ENCODE measurements around the gene GSDMA.
"Not testable (repeated sequence)": the region's sequence is repeated elsewhere in the genome, so short reads cannot be mapped to it uniquely, and the experiment has no call there.

GSDMA gene

GRCh38 chr17:39929646-39930407, 33.0 kb upstream of the GSDMA start:
- peak; percentile 59 for DNase-seq (ENCODE audit: low spot score)

- no peak for DNase-seq (ENCODE audit: low spot score)
Observed at GRCh38 chr17:39933912-39934311, 28.9 kb upstream of the GSDMA start.

DNA sequence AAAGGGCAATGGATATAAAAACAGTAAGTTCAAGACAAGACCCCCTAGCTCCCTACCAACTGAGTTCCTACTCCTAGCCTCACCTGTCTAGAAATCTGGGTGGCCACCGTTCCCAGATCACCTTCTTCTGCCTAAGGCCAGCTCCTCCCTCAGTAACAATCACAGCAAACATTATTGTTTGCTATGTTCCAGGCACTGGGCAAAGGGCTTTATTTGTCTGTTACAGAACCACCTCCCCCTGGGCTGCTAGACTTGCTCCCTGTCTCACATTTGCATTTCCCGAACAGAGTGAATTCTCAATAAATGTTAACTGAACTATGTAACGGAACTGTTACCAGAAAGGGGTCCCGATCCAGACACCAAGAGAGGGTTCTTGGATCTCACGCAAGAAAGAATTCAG, 28.5 kb upstream of the GSDMA start:
- DNase-seq (ENCODE audit: low spot score): no peak

DNA sequence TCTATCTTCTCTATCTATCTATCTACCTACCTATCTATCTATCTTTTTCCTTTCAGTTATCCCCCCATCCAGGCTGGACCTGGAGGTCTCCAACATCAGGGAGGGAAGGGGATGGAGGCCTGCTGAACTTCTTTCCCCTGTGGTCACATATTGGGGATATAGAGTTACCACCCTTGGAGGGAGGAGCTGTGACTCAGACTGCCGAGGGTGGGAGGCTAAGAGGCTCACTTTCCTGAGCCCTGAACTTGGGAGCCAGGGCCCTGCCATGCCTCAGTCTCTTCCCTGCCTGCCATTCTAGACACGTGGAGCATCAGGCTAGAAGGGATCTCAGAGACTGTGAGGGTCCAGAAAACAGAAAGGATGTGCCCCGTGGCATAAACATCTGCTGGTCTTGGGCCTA, 26.9 kb upstream of the GSDMA start:
- DNase-seq (ENCODE audit: low spot score): no peak

GRCh38 chr17:39937447-39937846, 25.4 kb upstream of the GSDMA start:
- no peak for DNase-seq (ENCODE audit: low spot score)

- no peak for DNase-seq (ENCODE audit: low spot score)
Observed at GRCh38 chr17:39938140-39938869, 24.5 kb upstream of the GSDMA start.

GRCh38 chr17:39939106-39939505, 23.7 kb upstream of the GSDMA start:
- no peak for DNase-seq (ENCODE audit: low spot score)

DNA sequence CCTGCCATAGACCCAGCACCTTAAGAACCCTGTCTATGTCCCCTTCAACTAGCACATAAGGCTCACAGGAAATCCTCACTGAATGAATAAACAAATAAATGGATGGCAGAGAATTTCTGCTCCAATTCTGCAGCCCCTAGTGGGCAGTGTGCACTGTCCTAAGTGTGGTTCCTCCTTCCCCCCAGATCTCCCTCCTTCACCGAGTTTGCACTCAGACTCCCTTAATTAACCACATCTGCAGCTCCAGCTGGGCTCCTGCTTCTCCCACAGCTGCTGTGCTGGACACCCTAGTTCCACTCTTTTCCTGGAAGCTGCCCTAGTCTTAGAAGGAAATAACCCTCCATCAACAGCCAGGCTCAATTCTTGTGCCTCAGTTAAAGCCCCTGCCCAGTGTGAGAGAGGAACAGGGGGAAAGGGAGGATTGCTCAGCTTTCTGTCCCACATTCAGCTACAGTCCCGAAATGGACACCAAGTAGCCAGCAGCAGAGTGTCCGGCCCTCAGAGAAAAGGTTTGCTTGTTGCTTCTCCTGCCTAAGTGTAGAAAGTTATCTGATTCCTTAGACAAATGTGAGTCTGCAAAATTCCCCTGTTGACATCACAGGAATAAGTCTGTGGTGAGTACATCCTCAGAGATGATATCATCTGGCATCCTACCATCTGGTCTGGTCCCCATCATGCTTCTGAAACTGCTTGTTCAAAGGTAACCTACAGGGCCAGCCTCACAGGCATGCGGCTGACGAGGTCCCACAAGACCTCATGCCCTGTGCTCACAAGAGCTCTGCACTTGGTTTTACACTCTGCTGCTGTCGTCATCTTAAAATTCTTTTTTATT, 23.0 kb upstream of the GSDMA start:
- DNase-seq (ENCODE audit: low spot score): peak; percentile 80

DNA sequence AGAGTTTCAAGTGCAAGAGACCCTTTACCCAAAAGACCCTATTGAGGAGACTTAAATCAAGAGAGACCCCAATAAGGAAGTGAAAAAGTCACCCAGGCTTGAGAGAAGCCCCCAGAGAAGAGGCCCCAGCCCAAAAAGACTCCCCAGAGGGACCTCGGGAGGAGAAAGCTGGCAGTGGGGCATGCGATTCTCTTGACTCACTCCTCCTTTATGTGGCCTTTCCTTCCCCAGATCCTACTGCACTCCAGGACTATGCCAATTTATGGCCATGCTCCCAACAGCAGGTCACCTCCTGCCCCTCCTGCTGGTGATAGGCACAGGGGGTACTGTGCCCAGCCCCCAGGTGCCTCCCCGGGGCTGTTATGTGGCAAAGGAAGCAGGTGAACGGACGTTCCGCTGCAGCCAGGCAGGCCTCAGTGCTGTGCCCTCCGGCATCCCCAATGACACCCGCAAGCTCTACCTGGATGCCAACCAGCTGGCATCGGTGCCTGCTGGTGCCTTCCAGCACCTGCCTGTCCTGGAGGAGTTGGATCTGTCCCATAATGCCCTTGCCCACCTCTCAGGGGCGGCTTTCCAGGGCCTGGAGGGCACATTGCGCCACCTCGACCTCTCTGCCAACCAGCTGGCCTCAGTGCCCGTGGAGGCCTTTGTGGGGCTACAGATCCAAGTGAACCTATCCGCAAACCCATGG, 19.0 kb upstream of the GSDMA start:
- no peak for DNase-seq (ENCODE audit: low spot score)

DNA sequence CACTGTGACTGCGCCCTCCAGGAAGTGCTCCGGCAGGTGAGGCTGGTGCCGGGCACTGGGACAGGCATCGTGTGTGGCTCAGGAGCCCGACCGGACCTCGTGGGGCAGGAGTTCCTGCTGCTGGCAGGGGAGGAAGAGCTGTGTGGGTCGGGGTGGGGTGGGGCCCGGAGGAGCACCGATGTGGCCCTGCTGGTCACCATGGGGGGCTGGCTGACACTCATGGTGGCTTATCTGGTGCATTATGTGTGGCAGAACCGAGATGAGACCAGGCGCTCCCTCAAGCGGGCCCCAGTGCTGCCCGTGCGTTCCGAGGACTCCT, 18.5 kb upstream of the GSDMA start:
- DNase-seq (ENCODE audit: low spot score): no peak

DNA sequence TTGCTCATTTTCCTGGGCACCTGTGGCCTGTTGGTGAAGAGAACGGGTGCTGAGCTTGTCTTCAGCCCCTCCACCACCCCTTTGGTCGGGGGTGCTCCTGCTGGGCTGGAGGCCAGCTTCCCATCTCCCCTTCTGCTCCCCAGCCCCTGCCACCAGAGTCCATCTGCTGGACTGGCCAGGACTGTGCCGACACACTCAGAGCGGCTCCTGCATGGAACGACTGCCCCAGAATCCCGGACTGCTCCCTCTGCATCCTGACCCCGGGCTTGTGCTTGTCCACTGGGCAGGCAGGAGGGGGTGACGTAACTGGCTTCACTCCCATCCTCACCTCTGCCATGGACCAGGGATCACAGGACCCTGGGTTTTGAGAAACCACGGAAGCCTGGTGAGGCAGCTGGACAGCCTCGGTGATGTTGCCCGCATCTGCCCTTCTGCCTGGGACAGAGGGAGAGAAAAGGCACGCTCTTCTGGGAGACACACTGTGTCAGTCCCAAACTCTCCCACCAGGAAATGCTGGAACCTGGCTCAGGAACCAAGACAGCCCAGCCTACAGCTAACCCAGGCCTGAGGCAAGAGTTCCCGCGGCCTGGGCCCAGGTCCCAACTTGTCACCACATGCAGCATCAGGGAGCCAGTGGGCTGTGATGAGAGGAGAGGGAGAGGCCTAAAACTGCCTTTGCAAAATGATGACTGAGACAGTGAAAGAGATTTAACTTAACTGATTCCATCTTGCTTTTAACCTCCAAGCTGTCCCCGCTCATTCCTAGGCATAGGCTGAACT, 16.1 kb upstream of the GSDMA start:
- no peak for DNase-seq (ENCODE audit: low spot score)

DNA sequence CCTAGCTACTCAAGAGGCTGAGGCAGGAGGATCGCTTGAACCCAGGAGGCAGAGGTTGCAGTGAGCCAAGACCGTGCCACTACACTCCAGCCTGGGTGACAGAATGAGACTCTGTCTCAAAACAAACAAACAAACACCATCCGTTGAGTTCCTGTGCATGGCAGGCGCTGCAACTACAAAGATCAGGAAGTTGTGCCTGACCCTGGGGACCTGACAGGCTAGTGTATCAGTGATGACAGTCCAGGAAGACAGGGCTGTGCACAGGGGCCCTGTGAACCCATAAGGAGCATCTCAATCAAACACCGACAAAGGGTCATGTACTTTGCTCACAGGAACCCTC, 14.3 kb upstream of the GSDMA start:
- not testable (repeated sequence) for DNase-seq (ENCODE audit: low spot score)

DNA sequence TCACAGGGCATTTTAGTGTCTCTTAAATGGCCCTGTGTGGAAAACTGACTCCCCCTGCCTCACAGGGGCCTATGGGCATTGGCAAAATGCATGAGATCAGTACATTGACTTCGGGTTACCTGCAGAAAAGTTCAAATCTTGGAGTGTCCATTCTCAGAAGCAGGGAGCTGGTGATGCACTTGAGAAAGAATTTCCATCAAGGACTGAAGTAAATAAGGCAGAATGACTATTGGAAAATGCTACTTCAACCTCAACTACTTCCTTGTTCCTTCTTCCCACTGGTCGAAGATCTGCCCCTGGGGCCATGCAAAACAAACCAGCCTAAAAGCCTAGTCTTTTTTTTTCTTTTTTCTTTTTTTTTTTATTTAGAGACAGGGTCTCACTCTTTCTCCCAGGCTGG, 13.8 kb upstream of the GSDMA start:
- DNase-seq (ENCODE audit: low spot score): no peak

DNA sequence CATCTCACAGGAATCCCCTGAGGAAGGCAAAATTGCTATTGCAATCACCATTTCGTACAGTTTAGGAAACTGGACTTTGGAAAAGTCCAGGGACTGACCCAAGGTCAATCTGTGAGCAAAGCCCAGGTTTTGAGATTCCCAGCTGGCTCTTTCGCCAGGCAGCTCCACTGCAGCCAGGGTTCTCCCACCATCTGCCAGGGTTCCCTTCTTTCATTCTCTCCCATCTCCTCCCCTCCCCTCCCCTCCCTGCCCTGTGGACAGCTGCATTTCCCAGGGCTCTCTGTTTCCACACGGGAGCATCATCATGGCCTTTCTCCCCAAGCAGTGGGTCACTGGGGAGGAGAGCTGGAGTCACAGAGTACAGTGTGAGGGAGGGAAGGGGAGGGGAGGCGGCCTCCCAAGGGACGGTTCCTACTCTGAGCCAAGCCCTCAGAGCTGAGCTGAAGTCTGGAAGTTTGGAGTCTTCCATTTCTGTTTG, 11.9 kb upstream of the GSDMA start:
- no peak for DNase-seq (ENCODE audit: low spot score)

DNA sequence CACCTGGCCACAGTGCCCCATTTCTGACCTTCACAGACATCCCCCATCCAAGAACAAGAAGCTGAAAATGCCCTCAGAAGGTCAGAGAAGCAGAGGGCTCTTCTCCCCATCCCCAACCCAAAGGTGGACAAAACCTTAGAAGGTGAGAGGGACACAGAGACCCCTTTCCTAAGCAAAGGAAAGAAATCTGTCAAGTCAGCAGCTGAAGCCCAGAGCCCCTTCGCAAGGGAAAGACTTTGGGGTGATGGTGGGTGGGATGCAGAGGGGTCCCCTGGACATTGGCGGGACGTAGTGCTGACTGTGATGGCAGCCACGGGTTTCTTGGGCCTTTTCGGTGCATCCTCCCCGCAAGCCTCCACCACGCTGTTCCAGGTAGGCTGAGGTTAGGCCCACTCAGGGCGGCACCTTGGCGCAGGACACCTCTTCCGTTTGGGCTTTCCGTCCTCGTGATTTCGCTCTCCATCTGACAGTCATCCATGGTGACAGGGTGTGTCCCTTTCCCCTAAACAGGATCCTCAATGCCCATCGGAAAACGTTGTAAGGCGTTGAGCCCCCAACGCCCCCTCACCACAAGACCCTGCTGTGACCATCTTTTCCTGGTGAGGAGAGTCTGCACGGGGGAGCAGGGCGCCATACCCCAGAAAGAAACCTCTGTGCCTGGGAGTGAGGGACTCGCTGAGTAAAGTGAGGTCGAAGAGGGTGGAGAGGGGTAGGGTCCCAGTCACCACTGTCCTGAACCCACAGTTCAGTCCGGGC, 10.7 kb upstream of the GSDMA start:
- no peak for DNase-seq (ENCODE audit: low spot score)

- peak; percentile 98 for DNase-seq (ENCODE audit: low spot score)
Observed at GRCh38 chr17:39952680-39953470, 9.9 kb upstream of the GSDMA start.

DNA sequence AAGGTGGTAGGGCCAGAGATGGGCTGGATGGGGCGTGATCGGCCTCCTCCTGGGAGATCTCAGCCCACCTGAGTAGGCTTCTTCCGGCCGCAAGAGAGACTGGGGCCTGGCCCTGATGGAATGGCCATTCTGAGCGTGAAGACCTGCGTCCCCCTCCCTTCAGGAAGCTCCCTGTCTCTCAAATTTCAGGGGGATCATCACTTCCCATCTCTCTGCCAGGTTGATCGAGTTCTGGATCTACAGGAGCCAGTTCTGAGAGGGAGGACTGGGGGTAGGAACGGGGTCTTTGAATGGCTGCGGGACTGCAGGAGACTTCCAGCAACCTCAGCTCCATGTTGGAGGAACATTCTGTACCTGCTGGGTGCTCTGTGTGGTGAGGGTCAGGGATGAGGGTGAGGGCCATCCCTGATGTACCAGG, 9.3 kb upstream of the GSDMA start:
- no peak for DNase-seq (ENCODE audit: low spot score)

DNA sequence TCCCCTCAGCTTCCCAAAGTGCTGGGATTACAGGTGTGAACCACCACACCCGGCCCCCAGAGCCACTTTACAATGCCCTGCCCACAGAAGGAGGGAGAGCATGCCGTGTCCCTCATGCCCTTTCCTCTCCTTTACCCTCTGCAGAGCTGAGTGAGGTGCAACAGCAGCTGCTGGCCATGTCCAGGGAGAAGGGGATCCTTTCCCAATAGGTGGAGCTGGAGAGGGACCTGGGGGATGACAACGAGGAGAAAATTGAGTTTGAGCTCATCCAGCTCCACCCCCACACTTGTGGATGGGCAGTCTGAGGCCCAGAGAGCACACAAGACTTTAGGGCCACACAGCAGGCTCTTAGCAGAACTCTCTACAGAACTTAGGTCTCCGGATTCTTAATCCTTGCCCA, 7.9 kb upstream of the GSDMA start:
- no peak for DNase-seq (ENCODE audit: low spot score)

DNA sequence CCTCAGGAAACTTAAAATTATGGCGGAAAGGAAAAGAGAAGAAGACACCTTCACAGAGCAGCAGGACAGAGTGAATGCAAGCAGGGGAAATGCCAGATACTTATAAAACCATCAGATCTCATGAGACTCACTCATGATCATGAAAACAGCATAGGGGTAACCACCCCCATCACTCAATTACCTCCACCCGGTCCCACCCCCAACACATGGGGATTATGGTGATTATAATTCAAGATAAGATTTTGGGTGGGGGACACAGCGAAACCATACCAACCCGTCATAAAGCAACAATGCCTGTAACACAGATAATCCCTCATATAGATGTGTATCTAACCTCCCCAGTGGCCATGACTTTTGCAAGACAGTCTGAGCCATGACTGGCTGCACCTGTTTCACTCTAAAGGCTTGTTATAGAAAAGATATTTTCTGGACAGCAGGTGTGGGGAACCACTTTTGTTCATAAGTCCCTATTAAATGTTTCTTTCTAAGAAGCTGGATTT, 7.0 kb upstream of the GSDMA start:
- no peak for DNase-seq (ENCODE audit: low spot score)
